PC-9 (cell line): ENCODE data around the gene GOLGA6C. TPM values are rescaled to one million over a fixed set of nuclear protein-coding genes. Genes with fewer than 3 reads are reported as not detected.
A peak's percentile ranks its signal among the peaks of the same experiment; 100 is the strongest.

Experiments used
- BruUV-seq: library from RNA; stranded (reverse); fragments of 400-500 nt; replicated peaks from 2 replicates; lab custom pipeline; 2021; lab: Mats Ljungman, UMichigan
- CTCF ChIA-PET: fragments of 300-600 bp; sonication (Branson Sonifier 250); formaldehyde crosslinking; loops from one replicate; lab custom pipeline; 2022; ENCODE audit warnings: antibody characterized with exemption; lab: Charles Lee
- POLR2A ChIA-PET: fragments of 300-600 bp; sonication (Branson Sonifier 250); formaldehyde crosslinking; loops from one replicate; lab custom pipeline; 2022; ENCODE audit warnings: antibody characterized with exemption; ENCODE audit not compliant: unreplicated experiment; lab: Charles Lee
- DNase-seq, 2 experiments: peaks; one replicate each; pipeline versions ENCODE4 v3.0.0 to v3.0.0-alpha.2; 2015 to 2022; ENCODE audit warnings: mixed read lengths in 1 of 2
- H2AFZ ChIP-seq: fragments of 200-600 bp; sonication (generic); 2 replicates; pipeline ENCODE4 v1.8.1; 2017; ENCODE audit warnings: antibody characterized with exemption
- H3F3A ChIP-seq: fragments of 200-600 bp; sonication (generic); 2 replicates; pipeline ENCODE4 v1.8.1; 2017; ENCODE audit warnings: antibody characterized with exemption, mild to moderate bottlenecking, low read depth; ENCODE audit not compliant: insufficient read depth
- H3K27ac ChIP-seq: fragments of 200-600 bp; sonication (generic); 2 replicates; pipeline ENCODE4 v1.6.1; 2016; ENCODE audit warnings: mixed run types
- H3K27me3 ChIP-seq: fragments of 200-600 bp; sonication (generic); 2 replicates; pipeline ENCODE4 v1.6.1; 2016; ENCODE audit warnings: low read depth, mixed run types; ENCODE audit not compliant: insufficient read depth
- H3K36me3 ChIP-seq: fragments of 200-600 bp; sonication (generic); 2 replicates; pipeline ENCODE4 v1.6.1; 2016; ENCODE audit warnings: low read depth, mixed run types
- H3K4me1 ChIP-seq: fragments of 200-600 bp; sonication (generic); replicated peaks from 2 replicates; pipeline ENCODE4 v1.6.1; 2016; ENCODE audit warnings: mixed run types; ENCODE audit not compliant: insufficient read depth
- H3K4me2 ChIP-seq: fragments of 200-600 bp; sonication (generic); 2 replicates; pipeline ENCODE4 v1.6.1; 2017; ENCODE audit warnings: mixed run types
- H3K4me3 ChIP-seq: fragments of 200-600 bp; sonication (generic); 2 replicates; pipeline ENCODE4 v1.6.1; 2016; ENCODE audit warnings: mixed run types
- H3K79me2 ChIP-seq: fragments of 200-600 bp; sonication (generic); 2 replicates; pipeline ENCODE4 v1.6.1; 2017; ENCODE audit warnings: low read depth, mixed run types
- H3K9me2 ChIP-seq: fragments of 200-600 bp; sonication (generic); 2 replicates; pipeline ENCODE4 v1.8.1; 2017; ENCODE audit warnings: mild to moderate bottlenecking; ENCODE audit not compliant: insufficient read depth
- H3K9me3 ChIP-seq: fragments of 200-600 bp; sonication (generic); 2 replicates; pipeline ENCODE4 v1.8.1; 2016; ENCODE audit warnings: low read depth; ENCODE audit not compliant: insufficient read depth
- H4K20me1 ChIP-seq: fragments of 200-600 bp; sonication (generic); 2 replicates; pipeline ENCODE4 v1.8.1; 2017; ENCODE audit not compliant: insufficient read depth
- EZH2 ChIP-seq: fragments of 200-600 bp; sonication (generic); IDR thresholded peaks from 2 replicates; pipeline ENCODE4 v1.8.0; 2017; ENCODE audit warnings: antibody characterized with exemption, low read depth
- intact Hi-C: fragments of 100-400 bp; cut with micrococcal nuclease; formaldehyde crosslinking; loops from one replicate; pipeline ENCODE4 v1.10.0; 2022; ENCODE audit not compliant: unreplicated experiment
- total RNA-seq: library from RNA; stranded (reverse); gene quantifications from 2 replicates; pipeline ENCODE4 v1.2.3, GENCODE V29; 2021
- TF ChIP-seq, protein P1 (sequence below): fragments of 200-600 bp; sonication (generic); conservative IDR thresholded peaks from 2 replicates; pipeline ENCODE4 v1.6.1; 2017; ENCODE audit warnings: mixed run types, antibody characterized with exemption, mild to moderate bottlenecking, moderate library complexity

GOLGA6C gene
- total RNA-seq, 1 experiment from 2014 or later: not detected

DNA sequence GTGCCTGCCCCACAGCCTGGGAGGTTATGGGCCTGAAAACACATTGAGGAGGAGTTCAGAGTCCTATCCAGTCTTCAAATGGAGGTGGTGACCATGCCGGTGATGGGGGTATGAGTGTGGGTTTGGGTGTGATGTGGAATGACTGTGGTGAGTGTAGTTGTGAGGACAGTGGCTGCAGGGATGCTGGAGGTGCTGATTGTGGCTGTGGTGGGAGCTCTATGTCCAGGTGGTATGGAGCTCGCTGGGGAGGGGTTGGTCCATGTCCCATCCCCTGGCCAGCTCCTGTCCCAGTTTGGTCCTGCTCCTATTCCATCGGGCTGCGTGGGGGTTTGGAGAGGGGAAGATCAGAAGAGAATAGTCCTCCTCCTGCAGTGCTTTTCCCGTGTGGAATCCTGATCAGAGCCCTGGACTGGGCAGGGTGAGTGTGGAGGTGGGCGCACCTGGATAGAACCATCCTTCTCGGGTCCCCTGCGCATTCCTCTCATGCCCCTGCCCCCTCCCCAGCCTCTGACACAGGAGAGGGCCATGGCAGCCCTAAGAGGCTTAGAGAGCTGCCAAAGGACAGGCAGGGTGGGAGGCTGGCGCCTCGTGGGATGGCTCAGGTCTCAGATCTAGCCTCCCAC is 23.0 kb upstream of the GOLGA6C start:
- intact Hi-C loops: no loop called here
- TF ChIP-seq, protein P1, sequence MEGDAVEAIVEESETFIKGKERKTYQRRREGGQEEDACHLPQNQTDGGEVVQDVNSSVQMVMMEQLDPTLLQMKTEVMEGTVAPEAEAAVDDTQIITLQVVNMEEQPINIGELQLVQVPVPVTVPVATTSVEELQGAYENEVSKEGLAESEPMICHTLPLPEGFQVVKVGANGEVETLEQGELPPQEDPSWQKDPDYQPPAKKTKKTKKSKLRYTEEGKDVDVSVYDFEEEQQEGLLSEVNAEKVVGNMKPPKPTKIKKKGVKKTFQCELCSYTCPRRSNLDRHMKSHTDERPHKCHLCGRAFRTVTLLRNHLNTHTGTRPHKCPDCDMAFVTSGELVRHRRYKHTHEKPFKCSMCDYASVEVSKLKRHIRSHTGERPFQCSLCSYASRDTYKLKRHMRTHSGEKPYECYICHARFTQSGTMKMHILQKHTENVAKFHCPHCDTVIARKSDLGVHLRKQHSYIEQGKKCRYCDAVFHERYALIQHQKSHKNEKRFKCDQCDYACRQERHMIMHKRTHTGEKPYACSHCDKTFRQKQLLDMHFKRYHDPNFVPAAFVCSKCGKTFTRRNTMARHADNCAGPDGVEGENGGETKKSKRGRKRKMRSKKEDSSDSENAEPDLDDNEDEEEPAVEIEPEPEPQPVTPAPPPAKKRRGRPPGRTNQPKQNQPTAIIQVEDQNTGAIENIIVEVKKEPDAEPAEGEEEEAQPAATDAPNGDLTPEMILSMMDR: no peak
- TF ChIP-seq EZH2: no peak
- Histone ChIP-seq H3K27me3 (peaks cover 54% of the 10 kb centered on the region), H3K27ac (no peak overlapping the region), H2AFZ (no peak overlapping the region), H3K9me2 (no peaks in the 10 kb centered on the region), H3K4me1 (no peaks in the 10 kb centered on the region), H3K4me2 (no peak overlapping the region), H3K9me3 (no peaks in the 10 kb centered on the region), H3F3A (no peaks in the 10 kb centered on the region), H3K4me3 (no peak overlapping the region), H4K20me1 (no peaks in the 10 kb centered on the region), H3K36me3 (no peaks in the 10 kb centered on the region), H3K79me2 (no peaks in the 10 kb centered on the region)
- CTCF ChIA-PET: no interaction called here
- BruUV-seq: no TSS peak
- no peak for DNase-seq
- POLR2A ChIA-PET: no interaction called here

DNA sequence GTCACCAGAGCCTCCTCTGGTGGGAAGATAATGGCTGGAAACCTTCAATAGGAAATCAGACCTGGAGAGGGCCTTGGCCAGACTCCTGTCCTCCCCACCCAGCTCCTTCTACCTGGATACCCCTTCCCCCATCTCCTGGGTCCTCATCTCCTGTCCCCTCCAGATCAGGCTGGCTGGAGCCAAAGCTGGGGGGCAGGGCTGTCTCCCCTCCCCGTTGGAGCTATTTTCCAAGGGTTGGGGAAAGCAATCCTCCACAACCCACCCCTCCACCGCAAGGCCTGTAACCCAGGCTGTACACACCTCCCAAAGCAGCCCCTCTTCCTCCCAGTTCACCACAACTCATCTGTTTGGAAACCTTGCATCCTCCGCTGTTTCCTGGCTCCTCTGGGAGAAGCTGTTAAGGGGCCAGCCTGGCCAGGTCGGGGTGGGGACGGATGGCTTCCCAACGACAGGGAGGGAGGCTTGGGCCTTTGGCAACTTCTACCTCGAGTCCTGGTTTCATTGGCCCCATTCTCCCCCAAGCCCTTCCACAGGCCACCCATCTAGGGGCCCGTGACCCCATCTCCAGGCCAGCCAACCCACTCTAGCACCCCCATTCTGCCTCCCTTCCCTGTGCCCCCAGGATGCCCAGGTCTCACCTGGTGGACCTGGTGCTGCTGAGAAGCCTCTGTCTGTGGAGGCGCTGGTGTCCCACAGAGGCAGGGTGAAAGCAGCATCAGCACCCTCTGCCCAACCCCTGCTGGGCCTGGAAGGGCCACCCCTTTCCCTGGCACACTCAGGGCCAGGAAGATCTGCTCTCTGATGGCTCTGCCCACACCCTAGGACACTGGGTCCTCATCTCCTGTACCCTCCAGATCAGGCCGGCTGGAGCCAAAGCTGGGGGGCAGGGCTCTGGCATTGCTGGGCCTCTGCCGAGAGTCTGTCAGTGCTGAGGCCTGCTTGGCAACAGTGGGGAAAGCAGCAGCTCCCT is 22.1 kb upstream of the GOLGA6C start:
- no peaks in the 10 kb centered on the region for H3K9me3 ChIP-seq
- H2AFZ ChIP-seq: no peak overlapping the region
- no TSS peak for BruUV-seq
- CTCF ChIA-PET: no interaction called here
- H3K79me2 ChIP-seq: no peaks in the 10 kb centered on the region
- no peaks in the 10 kb centered on the region for H4K20me1 ChIP-seq
- no peaks in the 10 kb centered on the region for H3F3A ChIP-seq
- no peak overlapping the region for H3K4me3 ChIP-seq
- H3K36me3 ChIP-seq: no peaks in the 10 kb centered on the region
- H3K27ac ChIP-seq: no peak overlapping the region
- no peak for TF ChIP-seq EZH2
- TF ChIP-seq, protein P1: no peak
- DNase-seq: peak in 1 of 2 experiments; percentile 28
- intact Hi-C loops: no loop called here
- H3K4me1 ChIP-seq: no peaks in the 10 kb centered on the region
- H3K9me2 ChIP-seq: no peaks in the 10 kb centered on the region
- no peak overlapping the region for H3K4me2 ChIP-seq
- peaks cover 51% of the 10 kb centered on the region for H3K27me3 ChIP-seq
- POLR2A ChIA-PET: no interaction called here

- Histone ChIP-seq H3F3A (no peaks in the 10 kb centered on the region), H3K27ac (no peak overlapping the region), H3K9me3 (no peaks in the 10 kb centered on the region), H3K27me3 (peaks cover 38% of the 10 kb centered on the region), H4K20me1 (no peaks in the 10 kb centered on the region), H3K79me2 (no peaks in the 10 kb centered on the region), H3K36me3 (no peaks in the 10 kb centered on the region), H3K9me2 (no peaks in the 10 kb centered on the region), H3K4me2 (no peak overlapping the region), H2AFZ (no peak overlapping the region), H3K4me3 (no peak overlapping the region), H3K4me1 (no peaks in the 10 kb centered on the region)
- intact Hi-C loops: no loop called here
- TF ChIP-seq EZH2: no peak
- TF ChIP-seq, protein P1: no peak
- no TSS peak for BruUV-seq
- DNase-seq: no peak
- ChIA-PET POLR2A (no interaction called here), CTCF (no interaction called here)
Measured at GRCh38 chr15:75237316-75237982, 20.7 kb upstream of the GOLGA6C start.
